Measurements from ENCODE around the gene HS6ST1. TPM values are rescaled to one million over a fixed set of nuclear protein-coding genes. Genes with fewer than 3 reads are reported as not detected.

The HS6ST1 gene
- total RNA-seq, 2 donors from 2014 or later: 21.8 to 32.4 TPM

- ATAC-seq (ENCODE audit: insufficient number of reproducible peaks, low FRiP score, low read depth): no peak
- Histone ChIP-seq H3K27ac (no peak overlapping the region), H3K36me3 (no peaks in the 10 kb centered on the region), H3K4me3 (no peak overlapping the region), H3K27me3 (replicated peaks; ENCODE audit: insufficient read depth) (no peaks in the 10 kb centered on the region), H3K9me3 (no peaks in the 10 kb centered on the region), H3K4me1 (ENCODE audit: control insufficient read depth in 1 of 2, low read depth in 2 of 2) (peaks cover 2 to 38% of the 10 kb centered on the region in 2 donors)
- TF ChIP-seq, protein P1, sequence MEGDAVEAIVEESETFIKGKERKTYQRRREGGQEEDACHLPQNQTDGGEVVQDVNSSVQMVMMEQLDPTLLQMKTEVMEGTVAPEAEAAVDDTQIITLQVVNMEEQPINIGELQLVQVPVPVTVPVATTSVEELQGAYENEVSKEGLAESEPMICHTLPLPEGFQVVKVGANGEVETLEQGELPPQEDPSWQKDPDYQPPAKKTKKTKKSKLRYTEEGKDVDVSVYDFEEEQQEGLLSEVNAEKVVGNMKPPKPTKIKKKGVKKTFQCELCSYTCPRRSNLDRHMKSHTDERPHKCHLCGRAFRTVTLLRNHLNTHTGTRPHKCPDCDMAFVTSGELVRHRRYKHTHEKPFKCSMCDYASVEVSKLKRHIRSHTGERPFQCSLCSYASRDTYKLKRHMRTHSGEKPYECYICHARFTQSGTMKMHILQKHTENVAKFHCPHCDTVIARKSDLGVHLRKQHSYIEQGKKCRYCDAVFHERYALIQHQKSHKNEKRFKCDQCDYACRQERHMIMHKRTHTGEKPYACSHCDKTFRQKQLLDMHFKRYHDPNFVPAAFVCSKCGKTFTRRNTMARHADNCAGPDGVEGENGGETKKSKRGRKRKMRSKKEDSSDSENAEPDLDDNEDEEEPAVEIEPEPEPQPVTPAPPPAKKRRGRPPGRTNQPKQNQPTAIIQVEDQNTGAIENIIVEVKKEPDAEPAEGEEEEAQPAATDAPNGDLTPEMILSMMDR (IDR thresholded peaks at IDR 0.05): no peak
- DNase-seq (ENCODE audit: low spot score): no peak
Measured at GRCh38 chr2:128311216-128311754, 7.4 kb downstream of the HS6ST1 start.

GRCh38 chr2:128310761-128311160, 7.9 kb downstream of the HS6ST1 start:
- Histone ChIP-seq H3K9me3 (no peaks in the 10 kb centered on the region), H3K36me3 (no peaks in the 10 kb centered on the region), H3K4me3 (no peak overlapping the region), H3K4me1 (ENCODE audit: control insufficient read depth in 1 of 2, low read depth in 2 of 2) (peaks cover 0 to 38% of the 10 kb centered on the region in 2 donors), H3K27me3 (replicated peaks; ENCODE audit: insufficient read depth) (no peaks in the 10 kb centered on the region), H3K27ac (no peak overlapping the region)
- DNase-seq (ENCODE audit: low spot score): no peak
- ATAC-seq (ENCODE audit: insufficient number of reproducible peaks, low FRiP score, low read depth): no peak
- TF ChIP-seq, protein P1 (IDR thresholded peaks at IDR 0.05): no peak

- Histone ChIP-seq H3K36me3 (no peaks in the 10 kb centered on the region), H3K27me3 (replicated peaks; ENCODE audit: insufficient read depth) (no peaks in the 10 kb centered on the region), H3K4me3 (no peak overlapping the region), H3K9me3 (no peaks in the 10 kb centered on the region), H3K4me1 (ENCODE audit: control insufficient read depth in 1 of 2, low read depth in 2 of 2) (peaks cover 6 to 38% of the 10 kb centered on the region in 2 donors), H3K27ac (no peak overlapping the region)
- no peak for ATAC-seq (ENCODE audit: insufficient number of reproducible peaks, low FRiP score, low read depth)
- TF ChIP-seq, protein P1 (IDR thresholded peaks at IDR 0.05): no peak
- DNase-seq (ENCODE audit: low spot score): no peak
Measured at GRCh38 chr2:128310094-128310716, 8.5 kb downstream of the HS6ST1 start.

DNA sequence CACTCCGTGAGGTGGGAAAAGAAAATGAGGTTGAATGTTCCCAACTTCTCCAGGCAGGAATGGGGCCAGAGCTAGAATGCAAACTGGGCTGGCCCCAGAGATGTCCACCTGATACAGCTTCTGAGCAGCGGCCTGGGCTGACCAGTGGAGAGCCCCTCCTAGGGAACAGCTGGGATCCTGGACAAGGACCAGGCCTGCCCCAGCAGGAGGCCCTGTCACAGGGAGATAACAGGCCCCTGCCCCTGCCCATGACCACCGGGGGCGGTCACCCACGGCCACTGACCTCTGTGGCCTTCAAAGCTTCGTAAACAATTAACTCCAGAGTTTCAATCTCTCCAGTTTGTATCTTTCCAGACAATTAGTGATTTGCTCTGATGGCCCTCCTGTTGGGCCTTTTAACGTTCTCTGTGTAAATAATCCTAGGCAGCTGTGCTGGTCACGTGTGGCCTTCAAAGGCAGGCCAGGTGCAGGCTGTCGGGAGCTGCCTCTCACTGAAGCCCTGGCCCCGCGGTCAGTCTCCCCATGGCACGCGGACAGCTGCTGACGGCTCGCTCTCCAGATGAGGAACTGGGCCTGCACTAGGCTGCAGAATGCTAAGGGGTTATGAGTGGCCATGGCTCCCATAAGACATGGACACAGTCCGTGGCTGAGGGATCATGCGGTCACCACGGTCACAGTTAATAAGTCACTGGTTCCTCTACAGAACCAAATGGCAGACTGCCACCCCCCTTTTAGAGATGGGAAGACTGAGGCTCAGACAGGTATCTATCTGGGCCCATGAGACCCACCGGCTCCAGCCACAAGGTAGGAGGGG, 9.2 kb downstream of the HS6ST1 start:
- Histone ChIP-seq H3K27me3 (replicated peaks; ENCODE audit: insufficient read depth) (no peaks in the 10 kb centered on the region), H3K4me1 (ENCODE audit: control insufficient read depth in 1 of 2, low read depth in 2 of 2) (peaks cover 10 to 40% of the 10 kb centered on the region in 2 donors), H3K27ac (no peak overlapping the region), H3K9me3 (no peaks in the 10 kb centered on the region), H3K36me3 (no peaks in the 10 kb centered on the region), H3K4me3 (no peak overlapping the region)
- no peak for DNase-seq (ENCODE audit: low spot score)
- no peak for ATAC-seq (ENCODE audit: insufficient number of reproducible peaks, low FRiP score, low read depth)
- TF ChIP-seq, protein P1 (IDR thresholded peaks at IDR 0.05): no peak

- no peaks in the 10 kb centered on the region for H3K36me3 ChIP-seq
- no peak overlapping the region for H3K4me3 ChIP-seq
- ATAC-seq (ENCODE audit: insufficient number of reproducible peaks, low FRiP score, low read depth) (no peak), DNase-seq (ENCODE audit: low spot score) (no peak)
- no peak overlapping the region for H3K27ac ChIP-seq
- no peaks in the 10 kb centered on the region for H3K9me3 ChIP-seq
- H3K4me1 ChIP-seq (ENCODE audit: control insufficient read depth in 1 of 2, low read depth in 2 of 2): peaks cover 10 to 34% of the 10 kb centered on the region in 2 donors
- TF ChIP-seq, protein P1 (IDR thresholded peaks at IDR 0.05): no peak
- no peaks in the 10 kb centered on the region for H3K27me3 ChIP-seq (replicated peaks; ENCODE audit: insufficient read depth)
Measured at GRCh38 chr2:128308889-128309279, 9.8 kb downstream of the HS6ST1 start.
